ENCODE data around the gene YEATS2. TPM values are rescaled to one million over a fixed set of nuclear protein-coding genes. Genes with fewer than 3 reads are reported as not detected.
"Not testable (repeated sequence)": the region's sequence is repeated elsewhere in the genome, so short reads cannot be mapped to it uniquely, and the experiment has no call there.

Gene YEATS2
- total RNA-seq, 4 donors from 2014 or later = 30.0 to 42.5 (median 37.7) TPM

- 2 to 4% methylated on average over 11 to 13 of the region's 13 CpGs for WGBS, 2 donors
- no peak for TF ChIP-seq POLR2A (IDR thresholded peaks at IDR 0.05)
- TF ChIP-seq, protein P1, sequence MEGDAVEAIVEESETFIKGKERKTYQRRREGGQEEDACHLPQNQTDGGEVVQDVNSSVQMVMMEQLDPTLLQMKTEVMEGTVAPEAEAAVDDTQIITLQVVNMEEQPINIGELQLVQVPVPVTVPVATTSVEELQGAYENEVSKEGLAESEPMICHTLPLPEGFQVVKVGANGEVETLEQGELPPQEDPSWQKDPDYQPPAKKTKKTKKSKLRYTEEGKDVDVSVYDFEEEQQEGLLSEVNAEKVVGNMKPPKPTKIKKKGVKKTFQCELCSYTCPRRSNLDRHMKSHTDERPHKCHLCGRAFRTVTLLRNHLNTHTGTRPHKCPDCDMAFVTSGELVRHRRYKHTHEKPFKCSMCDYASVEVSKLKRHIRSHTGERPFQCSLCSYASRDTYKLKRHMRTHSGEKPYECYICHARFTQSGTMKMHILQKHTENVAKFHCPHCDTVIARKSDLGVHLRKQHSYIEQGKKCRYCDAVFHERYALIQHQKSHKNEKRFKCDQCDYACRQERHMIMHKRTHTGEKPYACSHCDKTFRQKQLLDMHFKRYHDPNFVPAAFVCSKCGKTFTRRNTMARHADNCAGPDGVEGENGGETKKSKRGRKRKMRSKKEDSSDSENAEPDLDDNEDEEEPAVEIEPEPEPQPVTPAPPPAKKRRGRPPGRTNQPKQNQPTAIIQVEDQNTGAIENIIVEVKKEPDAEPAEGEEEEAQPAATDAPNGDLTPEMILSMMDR (IDR thresholded peaks at IDR 0.05) = no peak
- Histone ChIP-seq H3K9me3 (no peaks in the 10 kb centered on the region), H3K27me3 (no peaks in the 10 kb centered on the region), H3K4me1 (peaks cover 4 to 26% of the 10 kb centered on the region in 2 donors), H3K4me3 (replicated peaks in 1 of 3) (peak overlapping the region; percentile 50 to 88 (median 81)), H3K36me3 (no peaks in the 10 kb centered on the region), H3K27ac (peak overlapping the region; percentile 92 to 97 (median 95))
- intact Hi-C loops (cut with DNase I) = loop anchor here (5.0 kb wide), 1 partner anchor 61 kb away; the partner anchor contains the start of gene KLHL24
- peak in 1 of 2 donors; percentile 26 for DNase-seq
Measured at GRCh38 chr3:183698318-183698751, 738 bp downstream of the YEATS2 start.

GRCh38 chr3:183698756-183699155, 1.2 kb downstream of the YEATS2 start:
- intact Hi-C loops (cut with DNase I) = loop anchor here (5.0 kb wide), 1 partner anchor 61 kb away; the partner anchor contains the start of gene KLHL24
- Histone ChIP-seq H3K27ac (peak overlapping the region; percentile 92 to 97 (median 95)), H3K9me3 (no peaks in the 10 kb centered on the region), H3K27me3 (no peaks in the 10 kb centered on the region), H3K4me3 (replicated peaks in 1 of 3) (peak overlapping the region in 2 of 3 donors; percentile 81 to 88), H3K4me1 (peaks cover 4 to 26% of the 10 kb centered on the region in 2 donors), H3K36me3 (no peaks in the 10 kb centered on the region)
- 25 to 33% methylated on average over 9 of the region's 9 CpGs for WGBS, 2 donors
- TF ChIP-seq, protein P1 (IDR thresholded peaks at IDR 0.05) = no peak
- no peak for TF ChIP-seq POLR2A (IDR thresholded peaks at IDR 0.05)
- DNase-seq = peak in 1 of 2 donors; percentile 25

DNA sequence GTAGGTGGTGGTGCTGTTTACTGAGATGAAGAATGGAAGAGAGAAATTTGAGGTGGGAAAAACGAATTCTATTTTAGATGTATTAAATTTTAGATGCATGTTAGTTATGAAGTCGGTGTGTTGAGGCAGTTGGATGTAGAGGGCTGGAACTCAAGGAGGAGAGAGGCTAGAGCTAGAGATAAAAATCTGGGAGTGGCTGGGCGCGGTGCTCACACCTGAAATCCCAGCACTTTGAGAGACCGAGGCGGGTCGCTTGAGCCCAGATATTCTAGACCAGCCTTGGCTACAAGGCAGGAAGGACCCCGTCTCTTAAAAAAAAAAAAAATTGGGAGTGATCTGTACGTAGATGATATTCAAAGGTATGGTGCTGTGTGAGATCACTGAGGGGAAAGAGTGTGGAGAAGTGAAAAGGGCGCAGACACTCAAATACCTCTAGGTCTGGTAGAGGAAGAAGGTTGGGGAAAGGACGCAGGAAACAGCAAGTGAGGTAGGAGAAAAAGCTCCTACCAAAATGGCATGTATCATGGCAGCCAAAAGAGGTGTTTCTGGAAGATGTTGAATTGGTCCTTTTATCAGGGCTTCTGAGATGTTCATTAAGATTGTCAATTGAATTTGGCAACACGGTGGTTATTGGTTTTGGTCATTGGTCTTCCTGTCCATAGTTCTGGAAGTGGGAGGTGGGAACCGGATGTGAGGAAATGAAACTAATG, 1.8 kb downstream of the YEATS2 start:
- TF ChIP-seq POLR2A (IDR thresholded peaks at IDR 0.05) = no peak
- TF ChIP-seq, protein P1 (IDR thresholded peaks at IDR 0.05) = no peak

GRCh38 chr3:183701744-183702143, 4.1 kb downstream of the YEATS2 start:
- intact Hi-C loops (cut with DNase I) = no loop called here
- Histone ChIP-seq H3K36me3 (no peaks in the 10 kb centered on the region), H3K27me3 (no peaks in the 10 kb centered on the region), H3K4me1 (peaks cover 4 to 26% of the 10 kb centered on the region in 2 donors), H3K27ac (peak overlapping the region; percentile 66 to 85 (median 76)), H3K4me3 (replicated peaks in 1 of 3) (no peak overlapping the region), H3K9me3 (no peaks in the 10 kb centered on the region)
- WGBS, 2 donors = 35 to 55% methylated on average over 5 of the region's 5 CpGs
- TF ChIP-seq, protein P1 (IDR thresholded peaks at IDR 0.05) = no peak
- peak; percentile 58 to 61 for DNase-seq

More for the DNA sequence above, 1.8 kb downstream of the YEATS2 start:
- intact Hi-C loops (cut with DNase I) = loop anchor here (5.0 kb wide), 1 partner anchor 62 kb away; the partner anchor contains the start of gene KLHL24
- Histone ChIP-seq H3K27ac (peak overlapping the region; percentile 92 to 97 (median 95)), H3K27me3 (no peaks in the 10 kb centered on the region), H3K4me3 (replicated peaks in 1 of 3) (peak overlapping the region in 1 of 3 donors; percentile 81), H3K9me3 (no peaks in the 10 kb centered on the region), H3K4me1 (peaks cover 4 to 26% of the 10 kb centered on the region in 2 donors), H3K36me3 (no peaks in the 10 kb centered on the region)
- 72% methylated on average over 13 of the region's 13 CpGs for WGBS, 2 donors
- no peak for DNase-seq

DNA sequence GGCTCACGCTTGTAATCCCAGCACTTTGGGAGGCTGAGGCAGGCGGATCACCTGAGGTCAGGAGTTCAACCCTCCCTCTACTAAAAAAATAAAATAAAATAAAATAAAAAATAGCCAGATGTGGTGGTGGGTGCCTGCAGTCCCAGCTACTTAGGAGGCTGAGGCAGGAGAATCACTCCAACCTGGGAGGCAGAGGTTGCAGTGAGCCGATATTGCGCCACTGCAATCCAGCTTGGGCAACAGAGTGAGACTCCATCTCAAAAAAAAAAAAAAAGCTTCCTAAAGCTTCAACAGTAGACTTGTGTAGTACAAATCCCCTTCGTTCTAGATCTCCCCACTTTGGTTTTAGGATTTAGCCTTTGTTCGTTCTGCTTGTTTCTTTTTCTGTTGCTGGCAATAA, 6.3 kb downstream of the YEATS2 start:
- peaks cover 4 to 23% of the 10 kb centered on the region in 2 donors for H3K4me1 ChIP-seq
- intact Hi-C loops (cut with DNase I); DNase-seq; H3K4me3 ChIP-seq (replicated peaks in 1 of 3); H3K27me3 ChIP-seq; H3K36me3 ChIP-seq; H3K27ac ChIP-seq; H3K9me3 ChIP-seq: not testable (repeated sequence)
- 92 to 96% methylated on average over 6 of the region's 6 CpGs for WGBS, 2 donors
